ENCODE results near the gene CCDC91. TPM values are rescaled to one million over a fixed set of nuclear protein-coding genes. Genes with fewer than 3 reads are reported as not detected.

CCDC91 gene
- total RNA-seq, 1 donor from 2014 or later = 10.0 TPM

DNA sequence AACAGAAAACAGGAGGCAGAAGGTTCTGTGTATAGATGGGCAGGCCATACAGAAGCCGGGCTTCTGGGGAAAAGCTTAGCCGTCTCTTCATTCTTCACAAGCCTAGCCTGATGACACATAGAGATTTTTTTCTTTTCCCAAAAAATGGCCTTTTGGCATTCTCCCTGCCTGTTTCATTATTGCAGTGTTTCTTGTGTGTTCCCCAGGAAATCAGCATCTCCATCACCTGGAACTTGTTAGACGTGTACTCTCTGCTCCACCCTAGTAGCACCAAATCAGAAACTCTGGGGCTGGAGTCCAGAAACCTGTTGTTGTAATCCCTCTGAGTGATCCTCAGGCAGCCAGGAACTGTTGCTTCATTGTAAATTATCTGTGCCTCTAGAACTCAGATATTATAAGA is 388.1 kb downstream of the CCDC91 start:
- no peak for DNase-seq (ENCODE audit: low read depth, low spot score)

GRCh38 chr12:28578833-28579252 is 388.6 kb downstream of the CCDC91 start:
- no peak for DNase-seq (ENCODE audit: low read depth, low spot score)

DNA sequence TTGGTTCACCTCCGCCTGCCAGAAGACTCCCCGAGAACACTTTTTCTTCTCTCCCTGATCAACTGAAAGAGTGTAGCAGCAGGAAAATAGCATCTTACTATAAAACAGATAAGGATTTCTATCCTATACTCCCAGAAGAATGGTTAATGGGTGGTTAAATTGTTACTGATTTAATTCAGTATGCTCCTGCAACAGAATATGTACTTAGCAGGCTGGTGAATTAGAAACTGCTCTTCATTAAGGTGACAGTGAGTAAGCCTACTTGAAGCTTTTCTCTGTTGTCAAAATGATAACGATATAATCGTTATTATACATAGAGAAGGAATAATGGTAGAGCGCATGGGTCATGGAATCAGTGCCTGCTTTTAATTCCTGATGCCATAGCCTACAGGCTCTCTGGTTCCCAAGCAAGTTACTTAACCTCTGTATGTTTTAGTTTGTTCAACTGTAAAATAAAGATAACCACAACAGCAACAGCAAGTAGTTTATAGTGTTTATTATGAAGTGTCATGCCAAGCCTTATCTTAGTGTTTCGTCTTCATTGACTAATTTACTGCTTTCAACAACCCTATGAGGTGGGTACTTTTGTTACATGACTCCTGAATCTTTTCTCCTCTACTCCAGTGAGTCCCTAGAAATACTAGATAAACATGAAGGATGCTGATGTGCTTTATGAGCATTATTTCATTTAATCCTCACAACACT is 392.6 kb downstream of the CCDC91 start:
- DNase-seq (ENCODE audit: low read depth, low spot score) = no peak

DNA sequence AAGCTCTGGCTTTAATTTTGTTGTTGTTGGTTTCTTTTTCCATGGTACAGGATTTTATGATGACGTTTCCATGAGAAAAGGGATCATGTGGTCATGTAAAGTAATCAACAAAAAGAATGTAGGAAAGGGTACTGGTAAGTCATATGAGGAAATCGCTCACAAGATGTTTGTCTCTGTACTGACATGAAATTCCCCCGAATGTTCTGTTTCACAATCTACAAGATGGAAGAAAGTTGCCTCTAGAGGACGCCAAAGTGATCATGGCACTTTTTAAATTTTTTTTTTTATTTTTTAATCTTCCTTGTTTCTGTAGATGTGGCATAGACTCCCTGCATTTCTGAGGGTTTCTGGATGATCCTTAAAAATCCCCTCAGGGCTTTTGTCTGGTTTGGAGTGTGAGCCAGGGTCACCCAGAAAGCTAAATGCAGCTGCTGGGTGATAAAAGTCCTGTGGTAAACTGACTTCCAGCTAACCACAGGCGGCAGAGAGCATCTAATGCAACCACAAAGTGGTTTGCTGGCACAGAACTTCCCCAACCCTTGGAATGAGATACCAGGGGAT is 393.5 kb downstream of the CCDC91 start:
- no peak for DNase-seq (ENCODE audit: low read depth, low spot score)

DNA sequence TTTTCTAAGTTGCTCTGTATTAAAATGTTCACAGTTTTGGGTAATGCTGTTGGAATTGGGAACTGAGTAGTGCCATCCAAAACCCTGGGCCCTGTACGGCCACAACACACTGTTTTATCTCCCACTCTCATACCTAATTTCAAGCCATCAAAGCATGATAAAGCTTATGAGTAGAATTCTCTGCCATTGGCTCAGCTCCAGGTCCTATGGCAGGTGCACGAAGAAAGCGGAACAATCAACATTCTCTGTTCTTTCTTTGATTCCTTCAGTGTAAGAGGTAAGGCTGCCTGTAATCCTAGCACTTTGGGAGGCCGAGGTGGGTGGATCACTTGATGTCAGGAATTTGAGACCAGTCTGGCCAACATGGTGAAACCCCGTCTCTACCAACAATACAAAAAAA is 394.9 kb downstream of the CCDC91 start:
- no peak for DNase-seq (ENCODE audit: low read depth, low spot score)

DNA sequence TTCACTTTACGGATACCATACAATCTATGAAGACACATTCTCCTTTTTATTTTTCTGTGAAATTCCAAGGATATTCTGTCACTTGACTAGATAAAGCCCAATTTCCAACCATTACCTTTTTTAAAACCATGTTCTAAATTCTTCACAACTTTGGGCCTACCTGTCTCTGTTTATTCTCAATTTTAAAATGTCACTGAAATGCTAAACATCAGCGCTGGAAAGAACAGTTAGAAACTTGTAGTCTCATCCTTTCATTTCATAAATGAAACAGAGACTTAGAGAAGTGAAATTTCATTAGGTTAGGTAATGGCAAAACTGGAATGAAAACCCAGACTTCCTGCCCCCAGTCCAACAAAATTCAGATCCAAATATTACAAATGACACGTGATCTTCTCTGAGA is 396.2 kb downstream of the CCDC91 start:
- DNase-seq (ENCODE audit: low read depth, low spot score) = no peak

DNA sequence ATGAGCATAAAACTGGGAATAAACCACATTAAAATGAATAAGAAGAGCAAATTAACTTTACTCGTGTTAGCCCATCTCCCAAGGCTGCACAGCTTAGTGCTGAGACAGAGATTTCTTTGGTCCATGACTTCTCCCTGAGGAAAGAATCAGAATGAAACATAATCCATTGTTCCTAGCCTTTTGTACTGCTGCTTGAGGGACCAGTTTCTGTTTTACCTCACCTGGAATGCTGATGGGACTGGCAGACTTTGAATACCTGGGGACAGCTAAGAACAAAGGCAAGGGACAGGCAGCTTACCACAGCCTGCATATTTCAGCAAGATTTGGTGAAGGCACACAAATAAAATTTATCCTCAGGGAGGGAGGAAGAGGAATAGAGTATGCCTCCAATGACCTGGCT is 401.6 kb downstream of the CCDC91 start:
- no peak for DNase-seq (ENCODE audit: low read depth, low spot score)

Other genes starting within 250 kb of the CCDC91 start
- gene PTHLH, start 217.7 kb upstream of the CCDC91 start, total RNA-seq = 3.0 and 3.4 TPM in 2 replicates